BJ (cell line): ENCODE results near the gene DMD. TPM values are rescaled to one million over a fixed set of nuclear protein-coding genes. Genes with fewer than 3 reads are reported as not detected.
"Not testable (repeated sequence)": the region's sequence is repeated elsewhere in the genome, so short reads cannot be mapped to it uniquely, and the experiment has no call there.

Source experiments
- CTCF ChIA-PET: fragments of 350-600 bp; formaldehyde crosslinking; extraction: SDS; loops from one replicate; lab custom pipeline; 2021; ENCODE audit warnings: antibody characterized with exemption, inconsistent platforms; lab: Yijun Ruan, JAX
- POLR2A ChIA-PET: fragments of 300-600 bp; sonication (Branson Sonifier 250); formaldehyde crosslinking; extraction: SDS; loops from one replicate; lab custom pipeline; 2021; ENCODE audit warnings: antibody characterized with exemption; lab: Charles Lee
- DNase-seq: peaks from one replicate; pipeline ENCODE4 v3.0.0-alpha.2; 2011; ENCODE audit warnings: low read depth
- H3K27me3 ChIP-seq: 2 replicates; pipeline ENCODE4 v1.6.0; 2011; ENCODE audit warnings: low read length; ENCODE audit not compliant: control insufficient read depth, insufficient read depth
- H3K36me3 ChIP-seq: 2 replicates; pipeline ENCODE4 v1.5.1; 2011; ENCODE audit warnings: low read length; ENCODE audit not compliant: control insufficient read depth, insufficient read depth
- H3K4me3 ChIP-seq: 2 replicates; pipeline ENCODE4 v1.5.1; 2011; ENCODE audit warnings: low read depth, mild to moderate bottlenecking, control low read depth, low read length
- polyA plus RNA-seq: library from polyadenylated mRNA; depleted of rRNA; stranded (reverse); fragments of >200 nt; gene quantifications from 2 replicates; pipeline ENCODE4 v1.2.3, GENCODE V29; 2011
- TF ChIP-seq, protein P1 (sequence below): IDR thresholded peaks from 2 replicates; pipeline ENCODE4 v1.5.1; 2011; ENCODE audit warnings: low read depth, mild to moderate bottlenecking, control low read depth, inconsistent platforms, low read length, moderate library complexity; ENCODE audit not compliant: insufficient read depth

Gene DMD
- polyA plus RNA-seq, 1 experiment = 12.5 TPM

DNA sequence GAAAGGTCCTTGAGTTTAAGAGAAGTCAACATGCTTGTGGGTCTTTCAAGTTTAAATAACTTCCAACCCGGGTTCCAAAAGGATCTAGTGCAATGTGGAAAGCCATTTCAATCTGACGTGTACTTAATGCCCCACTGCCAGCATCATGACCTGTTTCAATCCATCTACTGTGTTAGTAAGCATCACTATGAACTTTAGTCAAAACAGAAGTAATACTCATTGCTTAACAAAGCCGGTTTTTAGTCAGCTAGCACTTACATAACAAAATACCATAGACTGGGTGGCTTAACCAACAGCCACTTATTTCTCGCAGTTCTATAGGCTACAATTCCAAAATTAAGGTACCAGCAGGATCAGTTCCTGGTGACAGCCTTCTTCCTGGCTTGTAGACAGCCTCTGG is 677.5 kb downstream of the DMD start:
- Histone ChIP-seq H3K4me3 (no peak overlapping the region), H3K36me3 (no peaks in the 10 kb centered on the region), H3K27me3 (no peaks in the 10 kb centered on the region)
- CTCF ChIA-PET = no interaction called here
- POLR2A ChIA-PET = no interaction called here
- no peak for DNase-seq
- TF ChIP-seq, protein P1, sequence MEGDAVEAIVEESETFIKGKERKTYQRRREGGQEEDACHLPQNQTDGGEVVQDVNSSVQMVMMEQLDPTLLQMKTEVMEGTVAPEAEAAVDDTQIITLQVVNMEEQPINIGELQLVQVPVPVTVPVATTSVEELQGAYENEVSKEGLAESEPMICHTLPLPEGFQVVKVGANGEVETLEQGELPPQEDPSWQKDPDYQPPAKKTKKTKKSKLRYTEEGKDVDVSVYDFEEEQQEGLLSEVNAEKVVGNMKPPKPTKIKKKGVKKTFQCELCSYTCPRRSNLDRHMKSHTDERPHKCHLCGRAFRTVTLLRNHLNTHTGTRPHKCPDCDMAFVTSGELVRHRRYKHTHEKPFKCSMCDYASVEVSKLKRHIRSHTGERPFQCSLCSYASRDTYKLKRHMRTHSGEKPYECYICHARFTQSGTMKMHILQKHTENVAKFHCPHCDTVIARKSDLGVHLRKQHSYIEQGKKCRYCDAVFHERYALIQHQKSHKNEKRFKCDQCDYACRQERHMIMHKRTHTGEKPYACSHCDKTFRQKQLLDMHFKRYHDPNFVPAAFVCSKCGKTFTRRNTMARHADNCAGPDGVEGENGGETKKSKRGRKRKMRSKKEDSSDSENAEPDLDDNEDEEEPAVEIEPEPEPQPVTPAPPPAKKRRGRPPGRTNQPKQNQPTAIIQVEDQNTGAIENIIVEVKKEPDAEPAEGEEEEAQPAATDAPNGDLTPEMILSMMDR = no peak

- Histone ChIP-seq H3K4me3 (no peak overlapping the region), H3K27me3 (no peaks in the 10 kb centered on the region), H3K36me3 (no peaks in the 10 kb centered on the region)
- DNase-seq = no peak
- ChIA-PET CTCF (no interaction called here), POLR2A (no interaction called here)
- TF ChIP-seq, protein P1 = no peak
Measured at GRCh38 chrX:32532262-32532661, 679.1 kb downstream of the DMD start.

- TF ChIP-seq, protein P1 = peak; percentile 26
- DNase-seq = no peak
- CTCF ChIA-PET = interaction anchor here (0.7 kb wide), 1 partner anchor 18 kb away, joined by 3 read pairs; no protein-coding TSS in a partner anchor
- Histone ChIP-seq H3K36me3 (no peaks in the 10 kb centered on the region), H3K4me3 (no peak overlapping the region), H3K27me3 (no peaks in the 10 kb centered on the region)
- POLR2A ChIA-PET = no interaction called here
Measured at GRCh38 chrX:32530802-32531403, 680.4 kb downstream of the DMD start.

GRCh38 chrX:32528451-32528850 is 682.9 kb downstream of the DMD start:
- POLR2A ChIA-PET, CTCF ChIA-PET: not testable (repeated sequence)

GRCh38 chrX:32525234-32525633 is 686.1 kb downstream of the DMD start:
- CTCF ChIA-PET = no interaction called here
- TF ChIP-seq, protein P1 = no peak

More at GRCh38 chrX:32528451-32528850, 682.9 kb downstream of the DMD start:
- not testable (repeated sequence) for H3K4me3 ChIP-seq, DNase-seq, H3K36me3 ChIP-seq, H3K27me3 ChIP-seq

DNA sequence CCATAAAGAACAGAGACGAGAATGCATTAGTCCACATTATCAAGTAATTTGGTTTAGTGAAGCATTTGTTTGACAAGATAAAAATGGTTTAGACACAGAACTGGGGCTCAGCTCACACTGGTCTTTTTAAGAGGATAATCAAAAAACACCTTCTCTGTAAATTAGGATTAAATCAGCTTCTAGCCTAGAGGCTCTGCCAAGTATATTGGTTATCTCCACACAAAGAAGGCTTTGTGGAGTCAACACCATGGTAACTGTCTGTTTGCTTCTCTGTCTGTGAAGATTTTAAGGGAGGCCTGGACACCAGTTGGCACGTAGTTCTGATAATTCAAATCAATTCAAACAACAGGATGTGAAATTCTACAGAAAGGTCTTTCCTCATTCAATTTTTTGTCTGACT is 687.0 kb downstream of the DMD start:
- CTCF ChIA-PET = no interaction called here
- POLR2A ChIA-PET = no interaction called here

More at GRCh38 chrX:32525234-32525633, 686.1 kb downstream of the DMD start:
- H3K27me3 ChIP-seq = no peaks in the 10 kb centered on the region
- H3K36me3 ChIP-seq = no peaks in the 10 kb centered on the region
- no peak for DNase-seq
- POLR2A ChIA-PET = no interaction called here
- H3K4me3 ChIP-seq = no peak overlapping the region

More for the DNA sequence above, 687.0 kb downstream of the DMD start:
- Histone ChIP-seq H3K4me3 (no peak overlapping the region), H3K27me3 (no peaks in the 10 kb centered on the region), H3K36me3 (no peaks in the 10 kb centered on the region)
- TF ChIP-seq, protein P1 = no peak
- no peak for DNase-seq
